ENCODE data around the gene ATF7. TPM values are rescaled to one million over a fixed set of nuclear protein-coding genes. Genes with fewer than 3 reads are reported as not detected.
A peak's percentile ranks its signal among the peaks of the same experiment; 100 is the strongest.

ATF7 gene
- polyA plus RNA-seq, 3 donors, result 21.7 to 27.9 (median 24.4) TPM

DNA sequence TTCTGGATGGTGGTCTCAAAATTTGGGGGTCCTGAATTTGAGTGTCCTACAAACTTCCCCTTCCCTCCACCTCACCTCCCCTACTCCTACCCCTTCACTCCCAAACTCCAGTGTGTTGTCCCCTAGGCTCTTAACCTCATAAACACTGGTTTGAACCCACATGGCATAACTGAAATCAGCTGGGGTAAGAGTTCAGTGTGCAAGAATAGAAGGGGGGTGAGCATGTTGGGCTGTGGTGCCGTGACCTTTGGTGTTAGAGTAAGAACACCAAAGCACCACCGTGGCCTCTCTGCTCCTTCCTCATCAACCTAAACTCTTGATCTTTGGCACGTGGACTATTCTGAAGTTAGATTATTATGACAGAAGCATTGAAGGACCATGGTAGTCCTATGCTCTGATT is 163.2 kb downstream of the ATF7 start:
- peak overlapping the region in 2 of 7 donors; percentile 7 to 18 for H3K27ac Mint-ChIP-seq
- Histone ChIP-seq H2AFZ (ENCODE audit: insufficient read depth, low read depth, low read length, poor library complexity, severe bottlenecking) (no peak overlapping the region), H3K79me2 (ENCODE audit: insufficient read depth, low read length) (peaks cover 97% of the 10 kb centered on the region), H3K27me3 (ENCODE audit: control insufficient read depth in 2 of 2, insufficient read depth in 2 of 2, low read length in 2 of 2) (no peaks in the 10 kb centered on the region), H3K9me3 (replicated peaks in 1 of 2; ENCODE audit: control insufficient read depth in 1 of 2, insufficient read depth in 1 of 2, low read length in 2 of 2) (no peaks in the 10 kb centered on the region), H3K4me2 (replicated peaks; ENCODE audit: extremely low read depth, low read length, poor library complexity, severe bottlenecking) (no peak overlapping the region), H4K20me1 (ENCODE audit: insufficient read depth, low read length) (peaks cover 100% of the 10 kb centered on the region), H3K9ac (ENCODE audit: insufficient read depth, low read length, poor library complexity, severe bottlenecking) (no peak overlapping the region), H3K4me1 (ENCODE audit: control insufficient read depth in 1 of 2, insufficient read depth in 2 of 2, low read length in 2 of 2) (no peaks in the 10 kb centered on the region), H3K27ac (ENCODE audit: low read depth in 1 of 2, low read length in 2 of 2) (no peak overlapping the region), H3K4me3 (replicated peaks in 1 of 3; ENCODE audit: low read depth in 2 of 3, low read length in 3 of 3) (no peak overlapping the region), H3K36me3 (replicated peaks in 1 of 2; ENCODE audit: control insufficient read depth in 1 of 2, insufficient read depth in 2 of 2, low read length in 2 of 2) (peaks cover 100% of the 10 kb centered on the region in 2 donors)
- H3K36me3 Mint-ChIP-seq, result peaks cover 94 to 98% of the 10 kb centered on the region in 2 donors
- TF ChIP-seq CTCF (IDR thresholded peaks at IDR 0.05), result no peak
- no peaks in the 10 kb centered on the region for H3K27me3 Mint-ChIP-seq (ENCODE audit: low read depth in 3 of 3)
- intact Hi-C loops (cut with micrococcal nuclease), result no loop called here
- no peaks in the 10 kb centered on the region for H3K9me3 Mint-ChIP-seq
- WGBS (ENCODE audit: insufficient coverage), result no CpG with 5 or more reads among the region's 3 CpGs
- H3K4me1 Mint-ChIP-seq, result no peaks in the 10 kb centered on the region
- no peak overlapping the region for H3K4me3 Mint-ChIP-seq
- DNase-seq, result no peak

- Mint-ChIP-seq H3K4me1 (no peaks in the 10 kb centered on the region), H3K27ac (no peak overlapping the region), H3K27me3 (ENCODE audit: low read depth in 3 of 3) (no peaks in the 10 kb centered on the region), H3K9me3 (no peaks in the 10 kb centered on the region), H3K4me3 (no peak overlapping the region), H3K36me3 (peaks cover 87 to 96% of the 10 kb centered on the region in 2 donors)
- Histone ChIP-seq H2AFZ (ENCODE audit: insufficient read depth, low read depth, low read length, poor library complexity, severe bottlenecking) (no peak overlapping the region), H3K36me3 (replicated peaks in 1 of 2; ENCODE audit: control insufficient read depth in 1 of 2, insufficient read depth in 2 of 2, low read length in 2 of 2) (peaks cover 100% of the 10 kb centered on the region in 2 donors), H3K9me3 (replicated peaks in 1 of 2; ENCODE audit: control insufficient read depth in 1 of 2, insufficient read depth in 1 of 2, low read length in 2 of 2) (no peaks in the 10 kb centered on the region), H3K79me2 (ENCODE audit: insufficient read depth, low read length) (peaks cover 97% of the 10 kb centered on the region), H3K27me3 (ENCODE audit: control insufficient read depth in 2 of 2, insufficient read depth in 2 of 2, low read length in 2 of 2) (no peaks in the 10 kb centered on the region), H3K9ac (ENCODE audit: insufficient read depth, low read length, poor library complexity, severe bottlenecking) (no peak overlapping the region), H4K20me1 (ENCODE audit: insufficient read depth, low read length) (peaks cover 100% of the 10 kb centered on the region), H3K4me1 (ENCODE audit: control insufficient read depth in 1 of 2, insufficient read depth in 2 of 2, low read length in 2 of 2) (no peaks in the 10 kb centered on the region), H3K27ac (ENCODE audit: low read depth in 1 of 2, low read length in 2 of 2) (no peak overlapping the region), H3K4me3 (replicated peaks in 1 of 3; ENCODE audit: low read depth in 2 of 3, low read length in 3 of 3) (no peak overlapping the region), H3K4me2 (replicated peaks; ENCODE audit: extremely low read depth, low read length, poor library complexity, severe bottlenecking) (no peak overlapping the region)
- WGBS (ENCODE audit: insufficient coverage), result 100% methylated on average over 8 of the region's 8 CpGs
- intact Hi-C loops (cut with micrococcal nuclease), result no loop called here
- DNase-seq, result no peak
- no peak for TF ChIP-seq CTCF (IDR thresholded peaks at IDR 0.05)
These were observed 164.6 kb downstream of the ATF7 start for GRCh38 chr12:53461591-53461990.

Measured in CD14-positive monocyte (primary cell).